ENCODE measurements around the gene IMPDH1.

IMPDH1 gene

DNA sequence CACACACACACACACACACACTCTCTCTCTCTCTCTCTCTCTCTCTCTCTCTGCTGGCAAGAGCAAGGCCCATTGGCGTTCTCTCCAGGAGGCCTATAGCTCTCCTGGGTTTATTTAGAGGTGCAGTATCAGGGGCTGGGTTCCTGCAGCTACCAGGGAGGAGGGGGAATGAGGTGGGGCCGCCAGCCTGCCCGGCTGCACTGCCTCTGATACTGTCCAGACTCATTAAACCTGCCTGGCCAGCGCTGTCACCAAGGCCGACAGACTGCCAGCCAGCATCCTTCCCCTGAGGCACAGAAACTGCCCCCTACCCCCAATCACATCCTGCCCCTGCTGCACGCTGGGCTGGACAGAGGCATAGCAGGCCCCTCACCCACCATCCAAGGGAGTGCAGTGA is 52.6 kb downstream of the IMPDH1 start:
- DNase-seq, result no peak

DNA sequence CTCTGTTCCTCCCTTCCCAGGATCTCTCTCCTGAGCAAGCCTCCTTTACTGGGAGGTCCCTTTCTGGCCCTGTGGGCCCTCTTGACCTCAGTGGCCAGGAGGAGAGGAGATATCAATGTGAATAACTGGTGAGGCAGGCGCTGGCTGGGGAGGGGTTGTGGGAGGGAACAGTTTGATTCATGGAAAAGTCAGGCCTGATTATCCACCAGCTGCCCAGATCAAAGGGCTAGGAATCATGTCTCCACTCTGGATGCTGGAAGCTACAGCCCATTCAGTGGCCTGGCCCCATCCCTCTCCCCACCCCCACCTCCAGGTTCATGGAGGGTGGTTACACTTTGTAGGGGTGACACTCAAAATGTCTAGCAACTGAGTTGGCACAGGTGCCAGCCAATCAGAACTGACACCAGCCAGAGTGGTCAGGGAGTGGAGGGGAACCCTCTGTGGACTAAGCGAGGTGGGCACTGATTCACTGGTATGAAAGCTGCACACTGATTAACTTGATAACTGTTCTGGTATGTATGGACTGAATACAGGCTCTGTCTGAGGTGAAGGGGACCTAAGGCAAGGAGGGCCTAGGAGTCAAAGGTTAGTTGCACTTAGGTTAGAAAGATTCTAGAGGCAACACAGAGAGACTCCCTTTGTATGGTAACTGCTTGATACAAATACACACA is 53.1 kb downstream of the IMPDH1 start:
- DNase-seq, result no peak

DNA sequence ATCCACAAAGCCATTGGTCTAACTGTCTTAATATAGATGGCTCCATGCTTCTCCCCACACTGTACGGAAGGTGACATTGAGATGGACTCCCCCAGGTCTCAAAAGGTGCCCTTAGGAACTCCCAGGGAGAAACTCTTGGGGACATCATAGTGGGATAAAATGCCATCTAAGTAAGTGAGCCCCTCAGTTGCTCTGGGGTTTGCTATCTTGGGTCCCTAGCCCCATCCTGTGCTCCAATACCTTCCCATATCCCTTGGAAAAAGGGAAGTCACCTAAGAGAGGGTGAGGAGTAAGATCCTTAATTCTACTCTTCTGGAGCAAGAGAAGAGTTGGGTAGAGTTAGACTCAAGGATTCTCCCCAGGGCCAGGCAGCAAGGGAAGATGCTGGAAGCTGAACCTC is 56.2 kb downstream of the IMPDH1 start:
- no peak for DNase-seq

DNA sequence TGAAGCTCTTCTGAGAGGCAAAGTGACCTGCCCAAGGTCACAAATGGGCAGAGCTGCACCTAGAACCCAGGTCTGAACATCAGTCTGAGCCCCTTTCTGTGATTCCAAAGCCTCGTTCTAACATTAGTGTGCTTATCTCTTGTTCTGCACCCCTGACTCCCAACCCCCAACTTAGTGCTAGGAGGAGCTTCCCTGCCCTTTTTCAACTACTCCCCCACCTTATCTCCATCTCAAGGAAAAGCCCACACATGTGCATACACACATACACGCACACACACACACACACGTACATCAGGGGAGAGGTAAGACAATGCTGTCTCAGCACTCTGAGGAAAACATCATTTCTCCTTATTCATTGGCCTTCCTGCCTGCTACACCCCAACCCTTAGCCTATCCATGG is 56.6 kb downstream of the IMPDH1 start:
- no peak for DNase-seq

DNA sequence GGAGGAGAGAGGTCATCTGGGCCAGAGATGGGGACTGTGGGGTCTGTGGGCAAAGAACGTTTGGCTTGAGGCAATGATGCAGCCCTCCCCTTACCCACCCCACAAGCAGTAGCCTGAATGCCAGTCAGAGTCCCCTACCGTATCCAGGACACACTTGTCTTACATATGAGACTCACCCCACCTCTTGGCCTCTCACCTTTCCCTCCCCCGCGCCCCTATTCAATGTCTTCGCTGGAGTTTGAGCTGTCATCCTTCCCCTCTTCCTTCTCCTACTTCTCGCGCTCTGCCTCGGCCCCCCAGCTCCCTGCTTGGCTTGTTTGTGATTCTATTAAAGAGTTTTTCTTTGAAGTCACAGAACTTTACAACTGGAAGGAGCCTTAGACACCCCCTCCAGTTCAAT is 57.1 kb downstream of the IMPDH1 start:
- no peak for DNase-seq

DNA sequence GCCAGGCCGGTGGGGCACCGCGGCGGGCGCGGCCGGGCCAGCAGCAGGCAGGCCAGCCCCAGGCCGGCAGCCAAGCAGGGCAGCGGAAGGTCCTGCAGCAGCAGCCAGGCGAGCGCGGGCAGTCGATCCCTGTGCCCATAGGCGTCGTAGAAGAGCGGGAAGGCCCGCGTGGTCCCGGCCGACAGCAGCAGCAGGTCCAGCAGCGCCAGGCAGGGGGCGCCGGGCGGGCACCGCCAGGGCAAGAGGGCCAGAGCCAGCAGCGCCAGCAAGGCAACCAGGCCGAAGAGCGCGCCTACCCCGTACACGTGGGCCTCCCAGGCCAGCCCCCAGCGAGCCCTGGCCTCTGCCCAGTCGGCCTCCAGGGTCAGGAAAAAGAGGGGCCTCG is 57.6 kb downstream of the IMPDH1 start:
- DNase-seq, result no peak

DNA sequence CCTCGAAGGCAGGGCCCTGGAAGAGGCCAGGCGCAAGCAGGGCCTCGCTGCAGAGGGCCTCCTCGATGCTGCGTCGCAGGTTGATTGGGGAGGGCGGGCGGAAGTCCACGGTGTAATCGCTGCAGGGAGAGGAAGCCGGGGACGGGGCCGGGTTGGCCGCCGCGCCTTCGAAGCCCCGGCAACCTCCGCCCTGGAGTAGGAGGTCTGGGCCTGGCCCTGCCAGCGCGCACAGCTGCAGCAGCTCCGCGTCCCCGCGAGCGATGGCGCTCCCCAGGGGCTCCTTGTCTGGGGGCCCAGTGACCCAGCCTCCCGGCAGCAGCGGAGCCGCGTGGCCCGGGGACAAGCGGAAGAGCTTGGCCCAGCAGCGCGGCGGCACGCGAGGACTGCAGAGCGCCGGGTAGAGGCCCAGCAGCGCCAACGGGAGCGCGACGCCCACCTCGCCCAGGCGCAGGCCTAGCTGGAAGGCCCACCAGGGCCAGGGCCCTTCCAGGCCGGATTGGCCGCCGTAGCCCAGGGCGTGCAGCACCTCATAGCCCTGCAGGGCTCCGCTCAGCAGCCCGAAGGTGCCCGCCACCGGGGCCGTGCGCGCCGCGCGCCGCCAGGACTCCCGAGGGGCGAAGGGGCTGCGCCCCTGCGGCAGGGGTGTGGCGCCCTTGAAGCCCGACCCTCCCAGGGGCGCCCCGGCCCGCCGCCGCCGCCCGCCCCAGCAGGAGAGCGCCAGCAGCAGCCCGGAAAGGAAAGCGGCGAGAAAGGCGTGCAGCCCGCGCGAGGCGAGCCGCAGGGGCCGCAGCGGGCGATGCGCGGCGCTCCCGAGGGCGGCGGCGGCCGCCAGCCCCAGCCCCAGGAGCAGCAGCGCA is 58.3 kb downstream of the IMPDH1 start:
- no peak for DNase-seq

DNA sequence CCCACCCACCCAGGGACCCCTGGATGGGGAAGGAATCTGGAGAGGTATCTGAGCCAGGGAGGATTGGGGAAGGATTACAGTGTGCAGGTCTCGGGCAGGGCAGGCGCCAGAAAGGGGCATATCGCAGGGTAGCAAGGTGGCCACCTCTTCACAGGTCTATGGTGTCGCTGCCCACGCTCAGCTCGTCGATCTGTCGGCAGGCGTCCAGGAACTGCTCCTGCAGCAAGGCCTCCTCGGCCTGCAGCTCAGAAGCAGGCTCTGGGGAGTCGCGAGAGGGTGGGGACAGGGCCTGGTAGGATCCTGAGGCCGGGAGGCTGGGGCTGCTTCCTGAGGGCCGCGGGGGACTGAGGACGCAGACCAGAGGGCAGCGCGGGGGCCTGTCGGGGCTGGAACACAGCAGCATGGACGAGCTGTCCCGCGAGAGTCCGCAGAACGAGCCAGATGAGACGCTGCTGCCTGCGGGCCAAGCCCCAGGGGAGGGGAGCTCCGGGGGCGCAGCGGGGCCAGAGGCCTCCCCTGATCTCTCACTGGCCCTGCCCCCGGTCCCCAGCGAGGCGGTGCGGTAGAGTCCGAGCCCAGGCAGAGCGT is 59.0 kb downstream of the IMPDH1 start:
- no peak for DNase-seq

DNA sequence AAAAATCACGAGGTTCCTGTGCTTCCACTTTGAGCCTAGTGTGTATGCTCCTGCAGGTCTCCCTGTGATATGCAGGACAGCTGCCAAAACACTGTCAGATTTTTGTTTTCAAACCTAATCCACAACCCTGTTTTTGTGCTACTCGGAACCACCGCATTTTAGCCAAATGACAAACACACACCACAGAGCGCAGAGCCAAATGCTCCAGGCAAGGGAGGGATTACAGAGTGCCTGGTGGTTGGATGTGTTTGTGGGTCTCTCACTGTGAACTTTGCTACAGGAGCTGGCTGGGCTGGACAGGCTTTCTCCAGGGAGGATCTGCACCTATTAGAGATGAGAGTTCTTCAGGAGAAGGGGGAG is 60.3 kb downstream of the IMPDH1 start:
- DNase-seq, result no peak

DNA sequence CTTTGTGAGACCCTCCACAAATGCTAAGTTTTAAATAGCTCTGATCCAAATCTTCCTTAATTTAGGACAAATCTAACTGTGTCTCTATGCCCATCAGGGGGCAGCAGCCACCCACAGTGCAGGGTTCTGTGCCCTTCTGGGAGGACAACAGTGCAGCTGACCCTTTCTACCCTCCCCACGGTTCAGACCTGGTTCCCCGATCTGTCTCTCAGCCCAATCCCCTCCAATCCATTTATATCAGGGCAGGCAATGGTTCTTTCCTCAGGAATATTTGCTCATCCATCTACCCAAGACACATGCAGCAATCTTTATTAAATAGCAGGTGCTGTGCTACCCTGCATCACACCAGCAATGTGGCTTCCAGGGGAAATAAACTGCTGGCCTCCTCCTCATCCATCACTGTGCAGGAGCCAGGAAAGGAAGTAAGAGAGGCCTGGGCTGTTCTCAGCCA is 62.1 kb downstream of the IMPDH1 start:
- DNase-seq, result peak; percentile 1

DNA sequence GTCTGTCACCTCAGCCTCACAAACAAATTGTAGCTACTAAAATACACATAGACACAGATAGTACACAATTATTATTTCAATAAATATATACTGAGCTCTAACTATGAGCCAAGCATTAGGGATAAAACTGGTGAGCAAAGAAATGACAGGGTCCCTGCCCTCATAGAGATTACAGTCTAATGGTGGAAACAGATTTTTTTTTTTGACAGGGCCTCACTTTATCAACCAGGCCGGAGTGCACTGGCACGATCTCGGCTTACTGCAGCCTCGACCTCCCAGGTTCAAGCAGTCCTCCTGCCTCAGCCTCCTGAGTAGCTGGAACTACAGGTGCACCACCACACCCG is 65.4 kb downstream of the IMPDH1 start:
- no peak for DNase-seq

DNA sequence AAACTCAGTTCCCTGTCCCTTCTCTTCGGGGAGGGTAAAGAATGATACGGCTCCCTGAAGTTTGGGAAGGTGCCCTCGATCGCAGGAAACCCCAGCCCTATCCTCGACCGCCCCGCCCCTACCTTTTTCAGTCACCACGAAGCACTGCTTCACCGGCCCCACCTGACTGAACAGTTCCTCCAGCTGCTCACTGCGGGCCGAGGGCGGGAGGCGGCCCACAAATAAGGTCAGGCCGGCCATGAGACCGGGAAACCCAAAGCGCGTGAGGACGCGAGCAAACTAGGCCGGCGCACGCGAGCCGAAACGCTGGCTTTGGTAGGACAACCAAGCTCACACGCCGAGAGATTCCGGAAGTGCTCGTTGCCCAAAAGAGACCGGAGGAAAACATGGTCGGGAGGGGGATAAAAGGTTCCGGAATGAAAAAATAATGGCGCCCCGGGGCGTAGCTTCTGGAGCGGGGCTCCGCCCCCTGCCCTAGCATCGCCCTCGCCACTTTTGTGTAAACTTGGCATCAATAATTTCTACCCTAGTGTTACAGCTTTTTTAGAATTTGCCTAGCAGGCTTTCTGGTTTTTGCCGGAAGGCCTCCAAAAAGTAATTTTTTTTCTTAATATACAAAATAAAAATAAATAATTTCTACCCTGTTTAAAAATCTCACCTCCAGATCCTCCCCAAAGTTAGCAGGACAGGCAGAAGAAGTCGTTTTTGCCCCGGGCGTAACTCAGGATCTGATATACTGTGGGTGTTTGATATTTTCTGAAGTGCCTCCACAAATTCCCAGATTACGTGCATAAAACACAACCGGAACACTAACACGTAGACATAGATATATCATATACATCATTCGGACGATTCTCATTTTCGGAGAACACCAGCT is 66.0 kb downstream of the IMPDH1 start, which contains the start of gene RBM28:
Gene RBM28, minus strand, starts transcription at position 355 of the 877 bp plus-strand sequence. Its CDS starts 115 bp downstream, at position 240.
- DNase-seq, result peak; percentile 90
